CD4-positive, alpha-beta memory T cell (primary cell): ENCODE data around the gene RPL15. TPM values are rescaled to one million over a fixed set of nuclear protein-coding genes. Genes with fewer than 3 reads are reported as not detected.
"Not testable (repeated sequence)": the region's sequence is repeated elsewhere in the genome, so short reads cannot be mapped to it uniquely, and the experiment has no call there.

Experiments
- CTCF ChIA-PET: fragments of 350-600 bp; sonication (Branson Sonifier 250); formaldehyde crosslinking; loops from one replicate; lab custom pipeline; 2021; ENCODE audit warnings: inconsistent platforms; ENCODE audit not compliant: partially characterized antibody; lab: Charles Lee
- POLR2A ChIA-PET: fragments of 350-600 bp; sonication (Branson Sonifier 250); formaldehyde crosslinking; loops from one replicate; lab custom pipeline; 2021; ENCODE audit not compliant: partially characterized antibody; lab: Charles Lee
- DNase-seq, 5 donors: peaks; one replicate each; pipeline versions ENCODE4 v3.0.0 to v3.0.0-alpha.2; 2020 to 2022; ENCODE audit warnings: mixed read lengths in 1 of 5
- H3K27ac ChIP-seq: one replicate; pipeline ENCODE4 v1.7.0; 2013; ENCODE audit warnings: low read depth, low read length
- H3K27me3 ChIP-seq: 2 replicates; pipeline ENCODE4 v1.7.0; 2013; ENCODE audit warnings: mild to moderate bottlenecking, low read length, moderate library complexity; ENCODE audit not compliant: insufficient read depth
- H3K36me3 ChIP-seq: 2 replicates; pipeline ENCODE4 v1.7.0; 2013; ENCODE audit warnings: mild to moderate bottlenecking, low read length, moderate library complexity; ENCODE audit not compliant: insufficient read depth
- H3K4me1 ChIP-seq: 2 replicates; pipeline ENCODE4 v1.7.0; 2013; ENCODE audit warnings: mild to moderate bottlenecking, low read length, moderate library complexity; ENCODE audit not compliant: insufficient read depth
- H3K4me3 ChIP-seq, 2 donors: one replicate each; pipeline ENCODE4 v1.7.0; 2013; ENCODE audit warnings: low read length in 2 of 2, mild to moderate bottlenecking in 1 of 2
- H3K9me3 ChIP-seq, 2 donors: one replicate each; pipeline ENCODE4 v1.7.0; 2013; ENCODE audit warnings: low read length in 2 of 2, control low read depth in 1 of 2; ENCODE audit not compliant: control insufficient read depth in 1 of 2
- H3K27ac Mint-ChIP-seq, 7 donors: one replicate each; pipeline ENCODE4 v1.8.0; 2020 to 2021; ENCODE audit warnings: mixed read lengths in 7 of 7, mild to moderate bottlenecking in 6 of 7, inconsistent platforms in 3 of 7, moderate library complexity in 3 of 7
- H3K27me3 Mint-ChIP-seq, 2 donors: one replicate each; pipeline ENCODE4 v1.8.0; 2020 to 2021; ENCODE audit warnings: mixed read lengths in 2 of 2
- H3K36me3 Mint-ChIP-seq, 2 donors: one replicate each; pipeline ENCODE4 v1.8.0; 2020 to 2021; ENCODE audit warnings: mixed read lengths in 2 of 2, inconsistent platforms in 1 of 2, mild to moderate bottlenecking in 1 of 2
- H3K4me1 Mint-ChIP-seq, 4 donors: one replicate each; pipeline ENCODE4 v1.8.0; 2020 to 2021; ENCODE audit warnings: mixed read lengths in 4 of 4, mild to moderate bottlenecking in 1 of 4
- H3K4me3 Mint-ChIP-seq, 8 donors: one replicate each; pipeline ENCODE4 v1.8.0; 2020 to 2021; ENCODE audit warnings: mixed read lengths in 8 of 8, mild to moderate bottlenecking in 7 of 8, moderate library complexity in 6 of 8, inconsistent platforms in 3 of 8
- H3K9me3 Mint-ChIP-seq, 8 donors: one replicate each; pipeline ENCODE4 v1.8.0; 2020 to 2021; ENCODE audit warnings: mixed read lengths in 8 of 8, mild to moderate bottlenecking in 5 of 8, inconsistent platforms in 3 of 8, moderate library complexity in 1 of 8
- intact Hi-C: fragments of 100-400 bp; cut with micrococcal nuclease; formaldehyde crosslinking; loops from one replicate; pipeline ENCODE4 v1.15.1; 2023
- polyA plus RNA-seq, 2 donors: library from polyadenylated mRNA; unstranded; fragments of 300-500 nt; fragmentation: Illumina TruSeq; gene quantifications; one replicate each; pipeline ENCODE4 v1.2.3, GENCODE V29; 2021
- total RNA-seq, 2 experiments: library from RNA; stranded (reverse); gene quantifications; one replicate each; pipeline ENCODE4 v1.2.3, GENCODE V29; 2021

The RPL15 gene
- total and polyA plus RNA-seq, 4 experiments from 2014 or later = 1,856 to 4,720 (median 3,328) TPM

DNA sequence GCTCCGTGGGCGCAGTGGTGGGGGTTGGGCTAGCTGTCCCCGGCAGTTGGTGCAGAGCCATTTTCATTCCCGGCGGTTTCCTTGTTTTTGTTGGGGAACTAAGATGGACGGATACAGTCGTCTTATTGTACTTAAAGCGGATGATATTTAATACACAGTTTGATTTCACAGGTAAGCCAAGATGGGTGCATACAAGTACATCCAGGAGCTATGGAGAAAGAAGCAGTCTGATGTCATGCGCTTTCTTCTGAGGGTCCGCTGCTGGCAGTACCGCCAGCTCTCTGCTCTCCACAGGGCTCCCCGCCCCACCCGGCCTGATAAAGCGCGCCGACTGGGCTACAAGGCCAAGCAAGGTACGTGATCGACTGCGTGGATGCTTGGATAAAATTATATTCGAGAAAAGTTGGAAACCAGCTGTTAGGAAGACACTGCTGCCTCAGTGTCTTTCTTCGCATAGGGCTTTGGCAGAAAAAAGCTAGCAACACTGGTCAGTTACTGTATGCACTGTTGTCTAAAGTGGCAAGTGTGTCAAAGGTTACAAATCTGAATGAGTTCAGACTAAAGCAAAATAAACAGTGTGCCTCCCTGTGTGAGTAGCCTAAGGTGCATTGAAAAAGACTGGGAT lies 859 bp downstream of the RPL15 start:
- peaks cover 23% of the 10 kb centered on the region for H3K36me3 ChIP-seq
- peaks cover 37% of the 10 kb centered on the region for H3K4me1 ChIP-seq
- ChIA-PET POLR2A (interaction anchor here (0.7 to 4.9 kb wide), 18 partner anchors 9 to 111 kb away, joined by 3 to 142 read pairs (median 6); partner anchors contain the start of gene NR1D2), CTCF (interaction anchor here (1.1 to 1.4 kb wide), 2 partner anchors 21 to 27 kb away, joined by 3 to 9 read pairs; no protein-coding TSS in a partner anchor)
- peak overlapping the region; percentile 94 for H3K27ac ChIP-seq
- H3K9me3 Mint-ChIP-seq, H3K27me3 ChIP-seq, DNase-seq, H3K9me3 ChIP-seq, H3K27me3 Mint-ChIP-seq: not testable (repeated sequence)
- H3K4me3 ChIP-seq = peak overlapping the region; percentile 89 to 90
- Mint-ChIP-seq H3K4me1 (peaks cover 26 to 66% (median 39%) of the 10 kb centered on the region in 4 donors), H3K36me3 (peaks cover 29 to 52% of the 10 kb centered on the region in 2 donors), H3K27ac (peak overlapping the region; percentile 92 to 100 (median 98)), H3K4me3 (peak overlapping the region; percentile 98 to 99 (median 99))
- intact Hi-C loops = loop anchor here (1.0 to 10.0 kb wide), 3 partner anchors 28 to 1747 kb away; partner anchors contain the start of genes NR1D2 and TOP2B

DNA sequence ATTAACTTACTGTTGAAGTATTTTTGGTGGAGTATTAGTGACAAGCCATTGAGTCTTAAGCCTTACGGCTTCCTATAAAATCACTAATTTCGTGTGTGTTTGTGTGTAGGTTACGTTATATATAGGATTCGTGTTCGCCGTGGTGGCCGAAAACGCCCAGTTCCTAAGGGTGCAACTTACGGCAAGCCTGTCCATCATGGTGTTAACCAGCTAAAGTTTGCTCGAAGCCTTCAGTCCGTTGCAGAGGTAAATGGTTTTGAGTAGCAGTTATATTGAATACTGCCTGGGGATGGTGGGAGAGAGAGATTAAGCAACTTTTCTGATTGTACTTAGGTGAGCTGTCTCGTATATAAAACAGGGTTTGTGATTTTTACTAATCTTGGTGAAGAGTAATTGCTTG lies 1.4 kb downstream of the RPL15 start:
- not testable (repeated sequence) for H3K27me3 Mint-ChIP-seq, H3K27me3 ChIP-seq, DNase-seq, H3K9me3 Mint-ChIP-seq, H3K9me3 ChIP-seq
- peaks cover 29 to 54% of the 10 kb centered on the region in 2 donors for H3K36me3 Mint-ChIP-seq
- H3K4me1 Mint-ChIP-seq = peaks cover 26 to 66% (median 39%) of the 10 kb centered on the region in 4 donors
- peak overlapping the region; percentile 92 to 100 (median 98) for H3K27ac Mint-ChIP-seq
- peaks cover 37% of the 10 kb centered on the region for H3K4me1 ChIP-seq
- peaks cover 23% of the 10 kb centered on the region for H3K36me3 ChIP-seq
- POLR2A ChIA-PET = interaction anchor here (1.0 to 4.9 kb wide), 8 partner anchors 9 to 108 kb away, joined by 3 to 142 read pairs (median 10); partner anchors contain the start of gene NR1D2
- peak overlapping the region; percentile 94 for H3K27ac ChIP-seq
- intact Hi-C loops = loop anchor here (10.0 kb wide), 1 partner anchor 1746 kb away; the partner anchor contains the start of gene TOP2B
- peak overlapping the region; percentile 98 to 99 (median 99) for H3K4me3 Mint-ChIP-seq
- peak overlapping the region; percentile 89 to 90 for H3K4me3 ChIP-seq
- CTCF ChIA-PET = interaction anchor here (1.1 to 1.3 kb wide), 2 partner anchors 20 to 28 kb away, joined by 3 to 4 read pairs; no protein-coding TSS in a partner anchor

DNA sequence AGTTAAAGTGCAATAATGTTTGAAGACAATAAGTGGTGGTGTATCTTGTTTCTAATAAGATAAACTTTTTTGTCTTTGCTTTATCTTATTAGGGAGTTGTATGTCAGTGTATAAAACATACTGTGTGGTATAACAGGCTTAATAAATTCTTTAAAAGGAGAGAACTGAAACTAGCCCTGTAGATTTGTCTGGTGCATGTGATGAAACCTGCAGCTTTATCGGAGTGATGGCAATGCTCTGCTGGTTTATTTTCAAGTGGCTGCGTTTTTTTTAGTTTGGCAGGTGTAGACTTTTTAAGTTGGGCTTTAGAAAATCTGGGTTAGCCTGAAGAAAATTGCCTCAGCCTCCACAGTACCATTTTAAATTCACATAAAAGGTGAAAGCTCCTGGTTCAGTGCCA lies 2.7 kb downstream of the RPL15 start:
- no peak overlapping the region for H3K4me3 ChIP-seq
- no peaks in the 10 kb centered on the region for H3K9me3 ChIP-seq
- H3K36me3 Mint-ChIP-seq = peaks cover 29 to 58% of the 10 kb centered on the region in 2 donors
- peak overlapping the region in 1 of 8 donors; percentile 99 for H3K4me3 Mint-ChIP-seq
- no peak for DNase-seq
- no peak overlapping the region for H3K27ac ChIP-seq
- H3K4me1 Mint-ChIP-seq = peaks cover 23 to 64% (median 38%) of the 10 kb centered on the region in 4 donors
- ChIA-PET CTCF (interaction anchor here (1.3 kb wide), 1 partner anchor 29 kb away, joined by 4 read pairs; no protein-coding TSS in a partner anchor), POLR2A (interaction anchor here (0.7 to 4.9 kb wide), 2 partner anchors 28 to 113 kb away, joined by 3 to 142 read pairs; partner anchors contain the start of gene NR1D2)
- H3K27ac Mint-ChIP-seq = peak overlapping the region in 5 of 7 donors; percentile 16 to 100 (median 48)
- peaks cover 23% of the 10 kb centered on the region for H3K36me3 ChIP-seq
- no peaks in the 10 kb centered on the region for H3K27me3 ChIP-seq
- peaks cover 0 to 4% of the 10 kb centered on the region in 2 donors for H3K27me3 Mint-ChIP-seq
- peaks cover 36% of the 10 kb centered on the region for H3K4me1 ChIP-seq
- intact Hi-C loops = loop anchor here (10.0 kb wide), 1 partner anchor 1745 kb away; the partner anchor contains the start of gene TOP2B
- H3K9me3 Mint-ChIP-seq = no peaks in the 10 kb centered on the region

DNA sequence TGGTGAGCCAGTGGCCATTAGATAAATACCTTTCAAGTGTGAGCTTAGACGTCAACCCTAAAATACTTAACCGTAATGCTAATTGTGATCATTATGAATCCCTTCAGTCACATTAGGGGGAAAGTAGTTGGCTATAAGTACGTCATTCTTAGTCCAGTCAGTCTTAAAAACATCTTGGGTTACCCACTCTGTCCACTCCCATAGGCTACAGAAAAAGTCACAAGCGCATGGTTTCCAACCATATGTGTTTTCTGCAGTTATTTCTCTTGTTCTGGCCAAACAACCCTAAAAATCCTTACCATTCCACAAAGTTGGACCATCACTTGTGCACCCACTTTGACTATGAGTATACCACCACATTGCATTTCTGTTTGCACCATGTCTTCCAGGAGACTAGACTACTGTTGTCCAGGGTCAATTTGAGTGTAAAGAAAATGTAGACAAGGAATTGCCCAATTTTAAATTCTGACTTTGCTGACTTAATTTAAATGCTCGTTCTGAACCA lies 3.3 kb downstream of the RPL15 start:
- no peak overlapping the region for H3K27ac ChIP-seq
- intact Hi-C loops = no loop called here
- no peak for DNase-seq
- H3K27me3 ChIP-seq = no peaks in the 10 kb centered on the region
- peaks cover 0 to 4% of the 10 kb centered on the region in 2 donors for H3K27me3 Mint-ChIP-seq
- CTCF ChIA-PET = no interaction called here
- H3K27ac Mint-ChIP-seq = peak overlapping the region in 6 of 7 donors; percentile 2 to 100 (median 80)
- peaks cover 29 to 58% of the 10 kb centered on the region in 2 donors for H3K36me3 Mint-ChIP-seq
- POLR2A ChIA-PET = interaction anchor here (4.9 kb wide), 1 partner anchor 27 kb away, joined by 142 read pairs; the partner anchor contains the start of gene NR1D2
- H3K4me1 ChIP-seq = peaks cover 32% of the 10 kb centered on the region
- H3K36me3 ChIP-seq = peaks cover 23% of the 10 kb centered on the region
- no peaks in the 10 kb centered on the region for H3K9me3 Mint-ChIP-seq
- H3K4me3 ChIP-seq = no peak overlapping the region
- H3K9me3 ChIP-seq = no peaks in the 10 kb centered on the region
- peaks cover 19 to 58% (median 37%) of the 10 kb centered on the region in 4 donors for H3K4me1 Mint-ChIP-seq
- peak overlapping the region in 2 of 8 donors; percentile 5 to 70 for H3K4me3 Mint-ChIP-seq

DNA sequence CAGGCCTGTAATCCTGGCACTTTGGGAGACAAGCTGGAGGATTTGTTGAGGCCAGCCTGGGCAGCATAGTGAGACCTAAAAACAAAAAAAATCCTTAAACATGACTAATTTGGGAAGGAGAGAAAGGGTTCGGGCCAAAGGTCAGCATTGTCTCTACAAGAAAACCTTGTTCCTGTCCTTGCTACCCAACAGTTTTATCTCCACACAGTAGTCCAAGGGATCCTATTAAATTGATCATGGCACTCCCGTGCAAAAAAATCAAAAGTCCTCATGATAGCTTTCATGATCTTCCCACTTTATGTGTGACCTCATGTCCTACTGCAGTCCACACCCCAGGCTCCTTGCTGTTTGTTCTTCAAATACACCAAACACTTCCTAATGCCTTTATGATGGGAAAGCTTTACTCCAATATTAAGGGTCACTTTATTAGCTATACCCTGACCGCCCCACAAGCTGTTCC lies 4.2 kb downstream of the RPL15 start:
- H3K36me3 Mint-ChIP-seq = peaks cover 29 to 58% of the 10 kb centered on the region in 2 donors
- H3K27ac Mint-ChIP-seq = peak overlapping the region in 3 of 7 donors; percentile 2 to 100 (median 13)
- Histone ChIP-seq H3K27me3 (no peaks in the 10 kb centered on the region), H3K27ac (no peak overlapping the region), H3K4me3 (no peak overlapping the region), H3K9me3 (no peaks in the 10 kb centered on the region), H3K4me1 (peaks cover 26% of the 10 kb centered on the region), H3K36me3 (peaks cover 23% of the 10 kb centered on the region)
- DNase-seq = no peak
- intact Hi-C loops = no loop called here
- ChIA-PET CTCF (no interaction called here), POLR2A (interaction anchor here (1.4 kb wide), 1 partner anchor 23 kb away, joined by 4 read pairs; no protein-coding TSS in a partner anchor)
- peak overlapping the region in 1 of 8 donors; percentile 12 for H3K4me3 Mint-ChIP-seq
- peaks cover 13 to 50% (median 29%) of the 10 kb centered on the region in 4 donors for H3K4me1 Mint-ChIP-seq
- H3K27me3 Mint-ChIP-seq = no peaks in the 10 kb centered on the region
- no peaks in the 10 kb centered on the region for H3K9me3 Mint-ChIP-seq

DNA sequence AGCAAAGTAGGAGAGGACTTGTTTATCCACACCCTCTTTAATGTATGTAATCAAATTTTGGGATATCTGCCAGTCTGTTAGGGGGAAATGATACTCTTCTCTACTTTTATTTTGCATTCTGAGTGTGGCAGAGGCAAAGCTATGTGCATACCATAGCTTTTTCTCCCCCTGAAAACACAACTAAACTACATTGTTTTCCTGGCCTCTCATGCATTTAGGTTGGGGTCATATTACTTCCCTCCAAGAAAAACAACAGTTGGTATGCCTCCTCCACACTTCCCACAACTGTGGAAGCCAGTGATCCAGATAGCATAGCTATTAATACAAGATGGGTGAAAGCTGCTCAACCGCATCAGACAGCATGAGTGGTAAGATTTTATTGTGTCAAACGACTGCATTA lies 6.9 kb downstream of the RPL15 start:
- ChIA-PET CTCF (interaction anchor here (1.3 to 1.9 kb wide), 2 partner anchors 16 to 40 kb away, joined by 4 read pairs; no protein-coding TSS in a partner anchor), POLR2A (no interaction called here)
- Histone ChIP-seq H3K36me3 (peaks cover 14% of the 10 kb centered on the region), H3K27ac (no peak overlapping the region), H3K4me1 (peaks cover 11% of the 10 kb centered on the region), H3K9me3 (no peaks in the 10 kb centered on the region), H3K4me3 (no peak overlapping the region), H3K27me3 (no peaks in the 10 kb centered on the region)
- no peak for DNase-seq
- Mint-ChIP-seq H3K27me3 (no peaks in the 10 kb centered on the region), H3K4me1 (peaks cover 6 to 22% (median 14%) of the 10 kb centered on the region in 4 donors), H3K36me3 (peaks cover 15 to 36% of the 10 kb centered on the region in 2 donors), H3K27ac (no peak overlapping the region), H3K9me3 (no peaks in the 10 kb centered on the region), H3K4me3 (no peak overlapping the region)
- intact Hi-C loops = no loop called here
